ENCODE results near the gene LIPG.
"Not testable (repeated sequence)": the region's sequence is repeated elsewhere in the genome, so short reads cannot be mapped to it uniquely, and the experiment has no call there.

The LIPG gene

GRCh38 chr18:49558356-49558755, 3.5 kb upstream of the LIPG start:
- no peak overlapping the region for H3K27ac ChIP-seq
- POLR2A ChIA-PET (ENCODE audit: low non-redundant PET) = no interaction called here
- TF ChIP-seq CTCF (conservative IDR thresholded peaks at IDR 0.05; ENCODE audit: low read depth) = no peak
- no peak for DNase-seq (ENCODE audit: low spot score)
- CTCF ChIA-PET = no interaction called here

GRCh38 chr18:49559326-49559931, 2.4 kb upstream of the LIPG start:
- DNase-seq (ENCODE audit: low spot score) = peak; percentile 32
- peak; percentile 64 for TF ChIP-seq CTCF (conservative IDR thresholded peaks at IDR 0.05; ENCODE audit: low read depth)
- POLR2A ChIA-PET (ENCODE audit: low non-redundant PET); H3K27ac ChIP-seq: not testable (repeated sequence)
- CTCF ChIA-PET = interaction anchor here (0.6 to 0.7 kb wide), 4 partner anchors 98 to 211 kb away, joined by 3 to 5 read pairs (median 3); no protein-coding TSS in a partner anchor

- ChIA-PET POLR2A (ENCODE audit: low non-redundant PET) (no interaction called here), CTCF (interaction anchor here (0.6 to 0.7 kb wide), 3 partner anchors 207 to 309 kb away, joined by 3 to 4 read pairs (median 3); no protein-coding TSS in a partner anchor)
- DNase-seq (ENCODE audit: low spot score) = no peak
- TF ChIP-seq CTCF (conservative IDR thresholded peaks at IDR 0.05; ENCODE audit: low read depth) = no peak
- H3K27ac ChIP-seq = no peak overlapping the region
Measured at GRCh38 chr18:49560277-49560623, 1.6 kb upstream of the LIPG start.

- ChIA-PET POLR2A (ENCODE audit: low non-redundant PET) (no interaction called here), CTCF (interaction anchor here (0.7 kb wide), 1 partner anchor 309 kb away, joined by 4 read pairs; no protein-coding TSS in a partner anchor)
- DNase-seq (ENCODE audit: low spot score) = peak; percentile 4
- no peak for TF ChIP-seq CTCF (conservative IDR thresholded peaks at IDR 0.05; ENCODE audit: low read depth)
- no peak overlapping the region for H3K27ac ChIP-seq
Measured at GRCh38 chr18:49560624-49561288, 1.1 kb upstream of the LIPG start.

GRCh38 chr18:49562481-49563129, 748 bp downstream of the LIPG start:
- POLR2A ChIA-PET (ENCODE audit: low non-redundant PET) = interaction anchor here (0.7 to 1.1 kb wide), 2 partner anchors 47 to 284 kb away, joined by 3 to 5 read pairs; no protein-coding TSS in a partner anchor
- CTCF ChIA-PET = interaction anchor here (1.1 kb wide), 1 partner anchor 296 kb away, joined by 5 read pairs; no protein-coding TSS in a partner anchor
- TF ChIP-seq CTCF (conservative IDR thresholded peaks at IDR 0.05; ENCODE audit: low read depth) = no peak
- peak; percentile 27 for DNase-seq (ENCODE audit: low spot score)
- peak overlapping the region; percentile 73 for H3K27ac ChIP-seq

- TF ChIP-seq CTCF (conservative IDR thresholded peaks at IDR 0.05; ENCODE audit: low read depth) = no peak
- ChIA-PET CTCF (interaction anchor here (1.1 kb wide), 1 partner anchor 295 kb away, joined by 5 read pairs; no protein-coding TSS in a partner anchor), POLR2A (ENCODE audit: low non-redundant PET) (interaction anchor here (0.7 to 1.1 kb wide), 2 partner anchors 46 to 284 kb away, joined by 3 to 5 read pairs; no protein-coding TSS in a partner anchor)
- peak overlapping the region; percentile 73 for H3K27ac ChIP-seq
- peak; percentile 44 for DNase-seq (ENCODE audit: low spot score)
Measured at GRCh38 chr18:49563130-49563540, 1.3 kb downstream of the LIPG start.
